ENCODE measurements around the gene BRD3.

GRCh38 chr9:134030821-134031470, 36.9 kb downstream of the BRD3 start:
- TF ChIP-seq CTCF (IDR thresholded peaks at IDR 0.05) (no peak), RFX5 (IDR thresholded peaks at IDR 0.05) (no peak), REST (IDR thresholded peaks at IDR 0.05) (no peak), KDM5A (IDR thresholded peaks at IDR 0.05) (no peak), FOSL2 (IDR thresholded peaks at IDR 0.05) (no peak), FOSL2 (CRISPR knock-in tag; IDR thresholded peaks at IDR 0.05) (no peak), EP300 (IDR thresholded peaks at IDR 0.05) (no peak), ZFP36 (IDR thresholded peaks at IDR 0.05; ENCODE audit: borderline replicate concordance, partially characterized antibody) (no peak), POLR2AphosphoS2 (conservative IDR thresholded peaks at IDR 0.05; ENCODE audit: low read length) (no peak), USF2 (IDR thresholded peaks at IDR 0.05) (no peak), MAZ (IDR thresholded peaks at IDR 0.05; ENCODE audit: borderline replicate concordance, low read depth, low read length) (no peak), POLR2A (IDR thresholded peaks at IDR 0.05; ENCODE audit: low read length) (no peak)

Measured in A549 (cell line).